ENCODE data around the gene GKN1. TPM values are rescaled to one million over a fixed set of nuclear protein-coding genes. Genes with fewer than 3 reads are reported as not detected.

The GKN1 gene
- total and polyA plus RNA-seq, 2 of the 8 experiments (the other 6 are each of a cell fraction or from before 2014, with no cell fraction given): not detected

DNA sequence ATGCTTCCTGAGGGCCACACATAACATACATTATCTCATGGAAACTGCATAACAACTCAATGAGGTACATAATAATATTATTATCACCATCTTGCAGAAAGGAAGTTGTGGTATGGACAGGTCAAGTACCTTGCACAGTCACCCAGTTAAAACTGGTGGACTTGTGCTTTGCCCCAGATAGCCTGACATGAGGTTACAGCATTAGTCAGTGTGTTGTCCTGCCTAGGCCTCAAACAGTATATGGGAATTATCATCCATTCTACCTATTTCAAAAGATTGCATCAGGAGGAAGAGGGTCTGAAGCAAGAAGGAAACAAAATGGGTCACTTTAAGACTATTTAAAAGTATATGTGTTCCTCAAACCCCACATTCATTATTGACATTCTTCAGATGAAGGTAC is 33.2 kb downstream of the GKN1 start (continued):
- TF ChIP-seq, protein P1, sequence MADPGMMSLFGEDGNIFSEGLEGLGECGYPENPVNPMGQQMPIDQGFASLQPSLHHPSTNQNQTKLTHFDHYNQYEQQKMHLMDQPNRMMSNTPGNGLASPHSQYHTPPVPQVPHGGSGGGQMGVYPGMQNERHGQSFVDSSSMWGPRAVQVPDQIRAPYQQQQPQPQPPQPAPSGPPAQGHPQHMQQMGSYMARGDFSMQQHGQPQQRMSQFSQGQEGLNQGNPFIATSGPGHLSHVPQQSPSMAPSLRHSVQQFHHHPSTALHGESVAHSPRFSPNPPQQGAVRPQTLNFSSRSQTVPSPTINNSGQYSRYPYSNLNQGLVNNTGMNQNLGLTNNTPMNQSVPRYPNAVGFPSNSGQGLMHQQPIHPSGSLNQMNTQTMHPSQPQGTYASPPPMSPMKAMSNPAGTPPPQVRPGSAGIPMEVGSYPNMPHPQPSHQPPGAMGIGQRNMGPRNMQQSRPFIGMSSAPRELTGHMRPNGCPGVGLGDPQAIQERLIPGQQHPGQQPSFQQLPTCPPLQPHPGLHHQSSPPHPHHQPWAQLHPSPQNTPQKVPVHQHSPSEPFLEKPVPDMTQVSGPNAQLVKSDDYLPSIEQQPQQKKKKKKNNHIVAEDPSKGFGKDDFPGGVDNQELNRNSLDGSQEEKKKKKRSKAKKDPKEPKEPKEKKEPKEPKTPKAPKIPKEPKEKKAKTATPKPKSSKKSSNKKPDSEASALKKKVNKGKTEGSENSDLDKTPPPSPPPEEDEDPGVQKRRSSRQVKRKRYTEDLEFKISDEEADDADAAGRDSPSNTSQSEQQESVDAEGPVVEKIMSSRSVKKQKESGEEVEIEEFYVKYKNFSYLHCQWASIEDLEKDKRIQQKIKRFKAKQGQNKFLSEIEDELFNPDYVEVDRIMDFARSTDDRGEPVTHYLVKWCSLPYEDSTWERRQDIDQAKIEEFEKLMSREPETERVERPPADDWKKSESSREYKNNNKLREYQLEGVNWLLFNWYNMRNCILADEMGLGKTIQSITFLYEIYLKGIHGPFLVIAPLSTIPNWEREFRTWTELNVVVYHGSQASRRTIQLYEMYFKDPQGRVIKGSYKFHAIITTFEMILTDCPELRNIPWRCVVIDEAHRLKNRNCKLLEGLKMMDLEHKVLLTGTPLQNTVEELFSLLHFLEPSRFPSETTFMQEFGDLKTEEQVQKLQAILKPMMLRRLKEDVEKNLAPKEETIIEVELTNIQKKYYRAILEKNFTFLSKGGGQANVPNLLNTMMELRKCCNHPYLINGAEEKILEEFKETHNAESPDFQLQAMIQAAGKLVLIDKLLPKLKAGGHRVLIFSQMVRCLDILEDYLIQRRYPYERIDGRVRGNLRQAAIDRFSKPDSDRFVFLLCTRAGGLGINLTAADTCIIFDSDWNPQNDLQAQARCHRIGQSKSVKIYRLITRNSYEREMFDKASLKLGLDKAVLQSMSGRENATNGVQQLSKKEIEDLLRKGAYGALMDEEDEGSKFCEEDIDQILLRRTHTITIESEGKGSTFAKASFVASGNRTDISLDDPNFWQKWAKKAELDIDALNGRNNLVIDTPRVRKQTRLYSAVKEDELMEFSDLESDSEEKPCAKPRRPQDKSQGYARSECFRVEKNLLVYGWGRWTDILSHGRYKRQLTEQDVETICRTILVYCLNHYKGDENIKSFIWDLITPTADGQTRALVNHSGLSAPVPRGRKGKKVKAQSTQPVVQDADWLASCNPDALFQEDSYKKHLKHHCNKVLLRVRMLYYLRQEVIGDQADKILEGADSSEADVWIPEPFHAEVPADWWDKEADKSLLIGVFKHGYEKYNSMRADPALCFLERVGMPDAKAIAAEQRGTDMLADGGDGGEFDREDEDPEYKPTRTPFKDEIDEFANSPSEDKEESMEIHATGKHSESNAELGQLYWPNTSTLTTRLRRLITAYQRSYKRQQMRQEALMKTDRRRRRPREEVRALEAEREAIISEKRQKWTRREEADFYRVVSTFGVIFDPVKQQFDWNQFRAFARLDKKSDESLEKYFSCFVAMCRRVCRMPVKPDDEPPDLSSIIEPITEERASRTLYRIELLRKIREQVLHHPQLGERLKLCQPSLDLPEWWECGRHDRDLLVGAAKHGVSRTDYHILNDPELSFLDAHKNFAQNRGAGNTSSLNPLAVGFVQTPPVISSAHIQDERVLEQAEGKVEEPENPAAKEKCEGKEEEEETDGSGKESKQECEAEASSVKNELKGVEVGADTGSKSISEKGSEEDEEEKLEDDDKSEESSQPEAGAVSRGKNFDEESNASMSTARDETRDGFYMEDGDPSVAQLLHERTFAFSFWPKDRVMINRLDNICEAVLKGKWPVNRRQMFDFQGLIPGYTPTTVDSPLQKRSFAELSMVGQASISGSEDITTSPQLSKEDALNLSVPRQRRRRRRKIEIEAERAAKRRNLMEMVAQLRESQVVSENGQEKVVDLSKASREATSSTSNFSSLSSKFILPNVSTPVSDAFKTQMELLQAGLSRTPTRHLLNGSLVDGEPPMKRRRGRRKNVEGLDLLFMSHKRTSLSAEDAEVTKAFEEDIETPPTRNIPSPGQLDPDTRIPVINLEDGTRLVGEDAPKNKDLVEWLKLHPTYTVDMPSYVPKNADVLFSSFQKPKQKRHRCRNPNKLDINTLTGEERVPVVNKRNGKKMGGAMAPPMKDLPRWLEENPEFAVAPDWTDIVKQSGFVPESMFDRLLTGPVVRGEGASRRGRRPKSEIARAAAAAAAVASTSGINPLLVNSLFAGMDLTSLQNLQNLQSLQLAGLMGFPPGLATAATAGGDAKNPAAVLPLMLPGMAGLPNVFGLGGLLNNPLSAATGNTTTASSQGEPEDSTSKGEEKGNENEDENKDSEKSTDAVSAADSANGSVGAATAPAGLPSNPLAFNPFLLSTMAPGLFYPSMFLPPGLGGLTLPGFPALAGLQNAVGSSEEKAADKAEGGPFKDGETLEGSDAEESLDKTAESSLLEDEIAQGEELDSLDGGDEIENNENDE (IDR thresholded peaks at IDR 0.05; ENCODE audit: insufficient replicate concordance, low read length): no peak
- TF ChIP-seq SP2 (IDR thresholded peaks at IDR 0.05; ENCODE audit: low read length) (no peak), KDM4A (IDR thresholded peaks at IDR 0.05; ENCODE audit: low read depth, low read length, severe bottlenecking) (no peak), RBBP5 (IDR thresholded peaks at IDR 0.05; ENCODE audit: borderline replicate concordance, low read depth, low read length) (no peak), CBX8 (IDR thresholded peaks at IDR 0.05; ENCODE audit: borderline replicate concordance, low read depth, low read length) (no peak), EGR1 (IDR thresholded peaks at IDR 0.05; ENCODE audit: borderline replicate concordance, low read depth, low read length) (no peak), TCF12 (IDR thresholded peaks at IDR 0.05; ENCODE audit: low read depth, low read length) (no peak), SP4 (IDR thresholded peaks at IDR 0.05; ENCODE audit: low read length) (no peak), RFX5 (IDR thresholded peaks at IDR 0.05; ENCODE audit: borderline replicate concordance, low read depth, low read length) (no peak), SRF (IDR thresholded peaks at IDR 0.05; ENCODE audit: low read depth, low read length) (no peak), ASH2L (IDR thresholded peaks at IDR 0.05; ENCODE audit: low read length) (no peak), BRCA1 (IDR thresholded peaks at IDR 0.05; ENCODE audit: low read depth, low read length) (no peak), RAD21 (IDR thresholded peaks at IDR 0.05 in 1 of 2, conservative IDR thresholded peaks at IDR 0.05 in 1 of 2; ENCODE audit: low read depth in 2 of 2, low read length in 2 of 2) (no peak)
